Skeletal muscle satellite cell (primary cell): ENCODE measurements around the gene ZNF79.

Experiments
- H3K27me3 ChIP-seq: 2 replicates; pipeline ENCODE4 v1.7.0; 2013; ENCODE audit warnings: low read length; ENCODE audit not compliant: control insufficient read depth, insufficient read depth
- H3K36me3 ChIP-seq: 2 replicates; pipeline ENCODE4 v1.7.0; 2013; ENCODE audit warnings: mild to moderate bottlenecking, control low read depth, low read length; ENCODE audit not compliant: insufficient read depth
- H3K4me1 ChIP-seq: 2 replicates; pipeline ENCODE4 v1.7.0; 2013; ENCODE audit warnings: low read length; ENCODE audit not compliant: control insufficient read depth, insufficient read depth
- H3K4me2 ChIP-seq: 2 replicates; pipeline ENCODE4 v1.7.0; 2013; ENCODE audit warnings: mild to moderate bottlenecking, low read length
- H3K4me3 ChIP-seq: 2 replicates; pipeline ENCODE4 v1.7.0; 2013; ENCODE audit warnings: low read length
- H3K9ac ChIP-seq: 2 replicates; pipeline ENCODE4 v1.7.0; 2013; ENCODE audit warnings: mild to moderate bottlenecking, low read depth, low read length, moderate library complexity
- H3K9me3 ChIP-seq: replicated peaks from 2 replicates; pipeline ENCODE4 v1.7.0; 2013; ENCODE audit warnings: mild to moderate bottlenecking, control low read depth, low read length

Gene ZNF79

DNA sequence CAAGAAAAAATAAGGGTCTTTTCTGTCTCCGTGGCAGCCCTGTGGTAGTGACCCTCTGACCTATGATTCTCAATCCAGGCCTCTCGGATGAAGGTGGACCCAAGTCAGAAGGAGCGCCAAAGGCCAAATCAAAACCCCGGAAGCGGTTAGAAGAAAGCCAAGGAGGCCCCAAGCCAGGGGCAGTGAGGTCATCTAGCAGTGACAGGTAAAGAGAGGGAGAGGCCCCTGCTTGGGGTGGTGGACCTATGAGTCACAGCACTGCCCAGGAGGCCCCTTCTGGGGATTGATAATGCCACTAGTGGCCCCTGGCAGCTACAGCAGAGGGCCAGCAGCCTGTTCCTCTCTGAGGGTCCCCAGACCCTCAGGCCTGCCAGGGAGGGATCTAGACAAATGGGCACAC is 33.6 kb upstream of the ZNF79 start:
- no peaks in the 10 kb centered on the region for H3K9me3 ChIP-seq
- no peaks in the 10 kb centered on the region for H3K36me3 ChIP-seq
- no peak overlapping the region for H3K4me3 ChIP-seq
- peaks cover 13% of the 10 kb centered on the region for H3K4me1 ChIP-seq
- no peak overlapping the region for H3K4me2 ChIP-seq
- no peak overlapping the region for H3K9ac ChIP-seq
- H3K27me3 ChIP-seq: peaks cover 48% of the 10 kb centered on the region

- Histone ChIP-seq H3K36me3 (no peaks in the 10 kb centered on the region), H3K4me2 (no peak overlapping the region), H3K4me3 (no peak overlapping the region), H3K9ac (no peak overlapping the region), H3K27me3 (peaks cover 46% of the 10 kb centered on the region), H3K4me1 (peaks cover 17% of the 10 kb centered on the region), H3K9me3 (no peaks in the 10 kb centered on the region)
These were observed 32.0 kb upstream of the ZNF79 start for GRCh38 chr9:127392166-127392565.

DNA sequence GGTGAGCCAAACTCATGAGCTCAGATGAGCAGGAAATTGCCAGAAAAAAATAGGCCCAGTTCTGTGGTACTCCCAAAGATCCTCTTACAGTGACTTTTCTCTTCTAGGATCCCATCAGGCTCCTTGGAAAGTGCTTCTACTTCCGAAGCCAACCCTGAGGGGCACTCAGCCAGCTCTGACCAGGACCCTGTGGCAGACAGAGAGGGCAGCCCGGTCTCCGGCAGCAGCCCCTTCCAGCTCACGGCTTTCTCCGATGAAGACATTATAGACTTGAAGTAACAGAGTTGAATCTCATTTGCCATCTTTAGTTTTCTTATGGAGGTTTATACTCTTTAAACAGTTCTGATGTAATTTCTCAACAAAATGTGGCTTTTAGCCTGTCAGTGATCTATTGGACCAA is 31.2 kb upstream of the ZNF79 start:
- Histone ChIP-seq H3K4me1 (peaks cover 17% of the 10 kb centered on the region), H3K9me3 (no peaks in the 10 kb centered on the region), H3K9ac (no peak overlapping the region), H3K27me3 (peaks cover 46% of the 10 kb centered on the region), H3K4me3 (no peak overlapping the region), H3K36me3 (no peaks in the 10 kb centered on the region), H3K4me2 (no peak overlapping the region)

DNA sequence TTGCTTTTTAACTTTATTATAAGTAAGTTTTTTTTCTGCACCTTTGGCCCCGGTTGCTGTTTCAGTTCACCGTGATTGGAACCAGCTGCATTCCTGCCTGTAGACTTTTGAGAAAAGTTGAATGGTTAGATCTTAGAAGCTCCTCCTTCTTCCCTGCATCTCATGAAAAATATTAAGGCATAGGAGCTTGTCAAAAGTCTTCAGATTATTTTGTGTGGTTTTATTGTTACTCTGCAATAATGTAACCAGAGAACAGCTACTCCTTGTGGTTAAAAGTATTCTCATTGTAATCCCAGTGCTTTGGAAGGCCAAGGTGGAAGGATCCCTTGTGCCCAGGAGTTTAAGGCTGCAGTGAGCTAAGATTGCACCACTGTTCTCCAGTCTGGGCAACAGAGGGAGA is 30.5 kb upstream of the ZNF79 start:
- Histone ChIP-seq H3K4me3 (no peak overlapping the region), H3K4me2 (no peak overlapping the region), H3K9me3 (no peaks in the 10 kb centered on the region), H3K9ac (no peak overlapping the region), H3K36me3 (no peaks in the 10 kb centered on the region), H3K27me3 (peaks cover 48% of the 10 kb centered on the region), H3K4me1 (peaks cover 16% of the 10 kb centered on the region)

DNA sequence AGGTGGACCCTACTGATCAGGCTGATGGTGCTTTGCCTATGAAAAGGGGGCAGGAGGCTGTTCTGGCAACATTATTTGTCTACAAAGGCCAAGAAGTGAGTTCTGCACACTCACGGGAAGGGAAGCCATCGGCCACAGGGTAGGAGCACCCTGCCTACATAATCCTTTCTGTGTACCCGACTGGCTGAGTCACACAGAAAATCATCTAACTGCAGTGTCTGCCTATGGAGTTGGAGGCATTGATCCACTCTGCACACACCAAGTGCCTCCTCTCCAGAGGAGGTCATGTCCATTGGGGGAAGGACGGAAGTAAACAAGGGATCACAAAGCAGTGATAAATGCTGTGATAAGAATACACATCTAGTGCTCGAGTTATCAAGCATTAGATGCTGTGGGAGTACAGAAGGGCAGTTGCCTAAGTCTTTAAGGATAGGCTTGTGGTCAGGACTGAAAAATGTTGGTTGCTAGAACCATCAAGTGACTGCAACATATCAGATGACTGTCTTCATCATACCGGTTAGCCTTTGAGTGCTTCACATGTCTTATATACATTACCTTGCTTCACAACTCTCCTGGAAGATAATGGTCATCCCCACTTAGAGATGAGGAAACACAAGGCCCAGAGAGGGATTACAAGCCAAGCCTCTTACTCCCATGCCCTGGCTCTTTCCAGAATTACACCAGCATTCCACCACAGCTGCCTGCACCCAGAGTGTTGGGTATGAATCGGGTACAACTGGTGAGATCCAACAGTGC is 28.5 kb upstream of the ZNF79 start:
- Histone ChIP-seq H3K4me1 (peaks cover 10% of the 10 kb centered on the region), H3K9me3 (no peaks in the 10 kb centered on the region), H3K4me3 (no peak overlapping the region), H3K4me2 (no peak overlapping the region), H3K9ac (no peak overlapping the region), H3K27me3 (peaks cover 41% of the 10 kb centered on the region), H3K36me3 (no peaks in the 10 kb centered on the region)

- peak overlapping the region; percentile 65 for H3K4me3 ChIP-seq
- peak overlapping the region; percentile 82 for H3K4me2 ChIP-seq
- peaks cover 10% of the 10 kb centered on the region for H3K4me1 ChIP-seq
- H3K27me3 ChIP-seq: peaks cover 39% of the 10 kb centered on the region
- no peak overlapping the region for H3K9ac ChIP-seq
- no peaks in the 10 kb centered on the region for H3K9me3 ChIP-seq
- H3K36me3 ChIP-seq: no peaks in the 10 kb centered on the region
These were observed 27.9 kb upstream of the ZNF79 start for GRCh38 chr9:127396253-127396807.

GRCh38 chr9:127396808-127397645 is 27.2 kb upstream of the ZNF79 start, which contains the start of gene SLC2A8:
SLC2A8 (plus strand) TSS chr9:127397169; CDS start chr9:127397231, 62 bp downstream.
- Histone ChIP-seq H3K27me3 (peaks cover 34% of the 10 kb centered on the region), H3K9ac (peak within 1 kb of the TSS; percentile 65), H3K9me3 (no peaks in the 10 kb centered on the region), H3K36me3 (no peaks in the 10 kb centered on the region), H3K4me1 (peaks cover 10% of the 10 kb centered on the region), H3K4me2 (peak within 1 kb of the TSS; percentile 87), H3K4me3 (peak within 1 kb of the TSS; percentile 71)

GRCh38 chr9:127397646-127398274 is 26.4 kb upstream of the ZNF79 start:
- no peaks in the 10 kb centered on the region for H3K36me3 ChIP-seq
- peak overlapping the region; percentile 71 for H3K4me3 ChIP-seq
- H3K4me1 ChIP-seq: peaks cover 10% of the 10 kb centered on the region
- H3K27me3 ChIP-seq: peaks cover 26% of the 10 kb centered on the region
- peak overlapping the region; percentile 87 for H3K4me2 ChIP-seq
- no peaks in the 10 kb centered on the region for H3K9me3 ChIP-seq
- peak overlapping the region; percentile 65 for H3K9ac ChIP-seq

GRCh38 chr9:127398275-127398647 is 25.9 kb upstream of the ZNF79 start:
- peaks cover 21% of the 10 kb centered on the region for H3K27me3 ChIP-seq
- peak overlapping the region; percentile 87 for H3K4me2 ChIP-seq
- no peaks in the 10 kb centered on the region for H3K9me3 ChIP-seq
- H3K9ac ChIP-seq: peak overlapping the region; percentile 29
- no peaks in the 10 kb centered on the region for H3K36me3 ChIP-seq
- H3K4me1 ChIP-seq: peaks cover 10% of the 10 kb centered on the region
- peak overlapping the region; percentile 71 for H3K4me3 ChIP-seq

- Histone ChIP-seq H3K36me3 (no peaks in the 10 kb centered on the region), H3K4me2 (no peak overlapping the region), H3K27me3 (peaks cover 20% of the 10 kb centered on the region), H3K9me3 (no peaks in the 10 kb centered on the region), H3K9ac (no peak overlapping the region), H3K4me1 (peaks cover 10% of the 10 kb centered on the region), H3K4me3 (no peak overlapping the region)
These were observed 25.3 kb upstream of the ZNF79 start for GRCh38 chr9:127398715-127399400.
